Measurements from ENCODE around the gene RHBDD1.

Gene RHBDD1

DNA sequence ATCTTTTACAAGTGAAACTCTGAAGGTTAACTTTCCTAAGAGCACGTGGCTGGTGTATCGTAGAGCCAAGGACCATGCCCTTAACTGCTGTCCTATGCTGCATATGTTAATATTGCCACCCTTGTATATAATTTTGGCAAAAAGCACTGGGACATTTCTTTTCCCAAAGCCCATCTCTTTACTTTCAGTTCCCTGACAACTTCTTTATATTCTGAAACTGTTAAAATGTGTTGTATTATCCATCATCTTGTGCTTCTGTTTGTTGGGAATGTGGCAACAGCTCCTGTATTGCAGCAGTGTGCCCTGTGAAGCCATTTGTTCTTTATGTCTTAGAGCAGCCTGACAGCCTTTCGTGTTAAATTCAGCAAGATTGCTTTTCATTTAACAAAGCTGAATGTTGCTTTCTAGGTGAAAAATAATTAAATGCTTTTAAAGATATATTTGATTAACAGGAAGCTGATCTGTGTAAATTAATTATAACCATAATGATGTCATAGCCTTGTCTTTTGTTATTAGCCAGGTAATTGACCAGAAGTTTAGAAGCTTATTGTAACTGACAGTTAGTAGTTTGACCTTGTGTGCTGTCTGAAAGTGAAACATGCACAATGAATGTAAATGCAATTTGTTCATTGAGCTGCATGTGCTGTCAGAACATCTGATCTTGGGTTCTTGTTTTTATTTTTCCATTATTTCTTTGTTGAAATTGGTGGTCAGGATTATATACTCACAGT lies 9.7 kb downstream of the RHBDD1 start:
- no peak for TF ChIP-seq CTCF (IDR thresholded peaks at IDR 0.05; ENCODE audit: borderline replicate concordance, insufficient read depth, low read depth, low read length)
- H3K4me3 ChIP-seq (ENCODE audit: low read depth, low read length) = no peak overlapping the region

DNA sequence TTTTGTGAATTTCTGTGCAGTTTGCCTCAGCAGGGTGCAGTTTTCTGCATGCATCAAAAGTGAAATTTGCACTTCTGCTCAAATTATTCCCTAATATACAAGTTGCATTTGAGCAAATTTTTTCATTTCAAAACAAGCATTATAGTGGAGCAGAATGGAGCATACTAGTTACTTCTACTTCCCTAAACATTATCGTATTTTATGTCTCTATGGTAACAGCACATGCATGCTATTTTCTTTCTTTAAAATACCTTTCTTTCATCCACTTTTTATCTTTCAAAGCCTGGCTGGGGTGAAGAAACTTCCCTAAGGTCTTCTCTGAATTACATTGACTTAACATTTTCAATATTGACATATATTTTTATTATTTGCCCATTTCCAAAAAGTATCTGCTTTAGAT lies 11.2 kb downstream of the RHBDD1 start:
- no peak for TF ChIP-seq CTCF (IDR thresholded peaks at IDR 0.05; ENCODE audit: borderline replicate concordance, insufficient read depth, low read depth, low read length)
- no peak overlapping the region for H3K4me3 ChIP-seq (ENCODE audit: low read depth, low read length)

GRCh38 chr2:226847511-226847910 lies 11.7 kb downstream of the RHBDD1 start:
- no peak for TF ChIP-seq CTCF (IDR thresholded peaks at IDR 0.05; ENCODE audit: borderline replicate concordance, insufficient read depth, low read depth, low read length)
- H3K4me3 ChIP-seq (ENCODE audit: low read depth, low read length) = no peak overlapping the region

DNA sequence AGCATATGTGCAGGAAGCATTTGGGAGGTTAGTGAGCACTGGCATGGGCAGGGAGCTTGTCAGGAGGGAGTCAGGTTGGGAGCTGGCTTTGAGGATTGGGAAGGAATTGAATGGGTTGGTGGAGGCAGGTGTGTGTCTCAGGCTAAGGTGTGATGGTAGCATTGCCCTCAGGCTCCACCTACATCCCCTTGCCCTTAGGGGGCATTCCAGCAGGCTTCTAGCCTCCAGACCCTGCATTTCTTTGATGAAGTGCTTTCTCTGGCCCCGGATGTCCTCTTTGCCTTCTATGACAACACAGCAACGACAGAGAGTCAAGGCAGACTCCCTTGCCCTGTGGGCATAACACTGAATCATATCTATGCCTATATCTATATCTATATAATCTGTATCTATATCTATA lies 13.5 kb downstream of the RHBDD1 start:
- no peak overlapping the region for H3K4me3 ChIP-seq (ENCODE audit: low read depth, low read length)
- TF ChIP-seq CTCF (IDR thresholded peaks at IDR 0.05; ENCODE audit: borderline replicate concordance, insufficient read depth, low read depth, low read length) = no peak

DNA sequence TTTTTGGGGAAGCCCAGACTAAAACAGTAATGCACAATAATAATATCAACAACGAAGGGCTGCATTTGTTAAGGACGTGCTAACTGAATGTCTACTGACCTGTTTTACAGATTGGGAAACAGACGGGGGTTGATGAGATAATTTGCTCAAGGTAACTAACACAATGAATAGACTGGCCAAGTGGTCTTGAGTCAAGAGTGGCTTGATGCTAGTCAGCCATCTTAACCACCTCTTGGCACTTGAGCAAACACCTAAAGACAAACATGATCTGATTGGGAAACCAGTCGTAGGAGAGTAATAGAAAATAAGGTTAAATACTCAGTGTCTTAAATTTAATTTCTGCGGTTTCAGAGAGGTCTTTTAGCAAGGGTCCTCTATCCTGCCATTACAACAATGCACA lies 14.2 kb downstream of the RHBDD1 start:
- no peak overlapping the region for H3K4me3 ChIP-seq (ENCODE audit: low read depth, low read length)
- TF ChIP-seq CTCF (IDR thresholded peaks at IDR 0.05; ENCODE audit: borderline replicate concordance, insufficient read depth, low read depth, low read length) = no peak

- no peak for TF ChIP-seq CTCF (IDR thresholded peaks at IDR 0.05; ENCODE audit: borderline replicate concordance, insufficient read depth, low read depth, low read length)
- H3K4me3 ChIP-seq (ENCODE audit: low read depth, low read length) = no peak overlapping the region
Observed at GRCh38 chr2:226855787-226856186, 19.9 kb downstream of the RHBDD1 start.

DNA sequence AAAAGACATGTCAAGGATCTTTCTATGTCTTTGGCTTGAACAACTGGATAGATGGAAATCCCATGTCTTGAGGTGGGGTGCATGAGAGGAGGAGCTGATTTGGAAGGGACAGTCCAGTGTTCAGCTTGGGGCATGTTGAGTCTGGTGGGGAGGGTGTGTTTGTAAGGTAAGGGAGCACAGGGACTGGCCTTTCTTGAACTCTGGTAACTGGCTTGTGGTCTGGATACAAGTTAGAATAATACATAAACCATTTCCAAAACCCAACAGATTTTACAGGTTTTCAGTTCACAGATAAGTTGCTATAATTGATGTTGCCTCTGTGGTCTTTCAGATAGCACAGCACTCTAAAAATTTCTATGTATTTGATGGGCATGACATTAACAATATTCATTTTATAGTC lies 24.2 kb downstream of the RHBDD1 start:
- no peak for TF ChIP-seq CTCF (IDR thresholded peaks at IDR 0.05; ENCODE audit: borderline replicate concordance, insufficient read depth, low read depth, low read length)

More for the DNA sequence above, 24.2 kb downstream of the RHBDD1 start:
- no peak overlapping the region for H3K4me3 ChIP-seq (ENCODE audit: low read depth, low read length)

All from GM12875 (cell line).